HG03565 (cell line): ENCODE results near the gene NCR3LG1.
A peak's percentile ranks its signal among the peaks of the same experiment; 100 is the strongest.

ENCODE experiments used
- ATAC-seq: cut with Tn5 transposase; IDR thresholded peaks from one replicate; pipeline ENCODE4 v1.9.1; 2021; ENCODE audit warnings: mild to moderate bottlenecking, moderate library complexity; ENCODE audit not compliant: unreplicated experiment

The NCR3LG1 gene

DNA sequence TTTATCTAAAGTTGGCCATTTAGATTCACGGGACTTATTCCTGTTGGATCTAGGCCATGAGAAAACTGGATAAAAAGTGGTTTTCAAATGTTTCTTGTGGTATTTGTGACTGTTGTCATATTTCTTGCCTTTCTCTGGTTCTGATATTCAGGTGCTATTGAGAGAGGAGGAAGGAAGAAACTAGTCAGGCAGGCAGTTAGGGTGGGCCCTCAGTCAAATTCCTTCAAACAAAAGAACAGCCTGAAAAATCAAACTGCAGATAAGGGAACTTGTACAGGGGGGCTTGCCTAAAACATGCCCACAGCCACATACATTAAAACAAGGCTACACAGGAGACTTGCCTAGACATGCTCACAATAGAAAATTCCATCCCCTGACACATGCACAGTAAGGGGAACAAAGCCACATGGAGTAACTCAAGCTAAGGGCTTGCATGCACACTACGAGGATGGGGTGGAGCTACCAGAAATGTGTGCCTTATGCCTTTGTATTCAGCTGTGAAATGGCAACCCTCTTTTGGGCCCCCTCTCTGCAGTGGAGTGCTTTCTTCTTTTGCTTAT lies 18.2 kb downstream of the NCR3LG1 start:
- ATAC-seq = no peak

DNA sequence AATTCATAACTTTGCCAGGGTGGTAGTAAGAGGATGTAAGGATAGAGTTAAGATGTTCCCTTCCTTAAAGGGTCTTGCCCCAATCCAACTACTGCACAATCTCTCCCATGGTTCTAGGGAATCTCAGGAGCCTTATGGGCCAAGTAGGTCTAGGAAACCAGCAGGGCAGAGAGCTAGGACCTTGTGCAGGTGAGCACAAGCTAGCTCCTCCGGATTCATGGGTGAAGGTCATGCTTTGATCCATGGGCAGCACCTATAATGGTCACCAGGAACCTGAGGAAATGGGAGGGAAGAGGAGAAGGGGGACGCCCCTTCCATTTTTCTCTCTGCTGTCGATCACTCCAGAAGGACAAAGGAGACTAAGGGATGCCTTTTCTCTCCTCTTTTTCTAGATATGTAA lies 20.0 kb downstream of the NCR3LG1 start:
- no peak for ATAC-seq

DNA sequence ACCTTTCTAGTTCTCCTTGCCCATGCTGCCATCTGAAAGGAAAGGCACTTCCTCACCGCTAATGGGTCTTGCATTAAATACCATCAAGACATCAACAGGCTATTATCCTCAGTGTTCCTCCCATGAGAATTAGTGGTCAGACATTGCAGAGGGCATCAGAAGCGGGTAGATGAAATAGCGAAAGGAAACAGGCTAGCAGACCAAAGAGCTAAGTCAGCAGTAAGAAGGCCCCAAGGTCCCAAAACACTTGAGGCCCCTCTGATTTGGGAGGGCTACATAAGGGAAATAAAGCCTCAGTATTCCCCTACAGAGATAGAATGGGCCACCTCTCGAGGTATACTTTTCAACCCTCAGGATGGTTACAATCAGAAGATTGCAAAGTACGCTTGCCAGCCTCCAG lies 23.9 kb downstream of the NCR3LG1 start:
- no peak for ATAC-seq

DNA sequence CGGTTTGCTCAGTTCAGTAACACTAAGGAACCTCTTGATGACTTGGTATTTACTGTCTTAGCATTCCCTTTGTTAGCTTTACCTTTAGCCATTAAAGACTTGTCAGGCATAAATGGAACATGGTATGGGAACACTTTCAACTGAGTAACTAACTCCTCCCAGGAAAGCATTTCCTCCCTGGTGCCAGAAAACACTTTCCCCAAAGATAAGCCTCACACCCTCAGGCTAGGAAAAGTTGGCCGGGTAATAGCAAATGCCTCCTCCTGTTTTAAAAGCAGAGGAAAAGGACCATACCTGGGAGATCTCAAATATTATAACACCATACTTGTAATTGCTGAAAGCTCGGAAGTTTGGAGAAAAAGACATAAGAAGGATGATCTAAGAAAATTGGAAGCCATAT lies 24.9 kb downstream of the NCR3LG1 start:
- ATAC-seq = no peak

DNA sequence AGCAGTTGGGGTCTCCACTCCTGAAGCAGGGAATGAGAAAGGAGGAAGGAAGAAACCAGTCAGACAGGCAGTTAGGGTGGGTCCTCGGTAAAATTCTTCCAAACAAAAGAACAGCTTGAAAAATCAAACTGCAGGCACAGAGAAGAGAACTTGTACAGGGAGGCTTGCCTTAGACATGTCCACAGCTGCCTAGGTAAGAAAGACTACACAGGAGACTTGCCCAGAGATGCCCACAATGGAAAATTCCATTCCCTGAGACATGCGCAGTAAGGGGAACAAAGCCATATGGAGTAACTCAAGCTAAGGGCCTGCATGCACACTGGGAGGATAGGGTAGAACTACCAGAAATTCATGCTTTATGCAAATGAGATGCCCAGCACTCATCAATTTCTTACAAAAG lies 27.1 kb downstream of the NCR3LG1 start:
- no peak for ATAC-seq

DNA sequence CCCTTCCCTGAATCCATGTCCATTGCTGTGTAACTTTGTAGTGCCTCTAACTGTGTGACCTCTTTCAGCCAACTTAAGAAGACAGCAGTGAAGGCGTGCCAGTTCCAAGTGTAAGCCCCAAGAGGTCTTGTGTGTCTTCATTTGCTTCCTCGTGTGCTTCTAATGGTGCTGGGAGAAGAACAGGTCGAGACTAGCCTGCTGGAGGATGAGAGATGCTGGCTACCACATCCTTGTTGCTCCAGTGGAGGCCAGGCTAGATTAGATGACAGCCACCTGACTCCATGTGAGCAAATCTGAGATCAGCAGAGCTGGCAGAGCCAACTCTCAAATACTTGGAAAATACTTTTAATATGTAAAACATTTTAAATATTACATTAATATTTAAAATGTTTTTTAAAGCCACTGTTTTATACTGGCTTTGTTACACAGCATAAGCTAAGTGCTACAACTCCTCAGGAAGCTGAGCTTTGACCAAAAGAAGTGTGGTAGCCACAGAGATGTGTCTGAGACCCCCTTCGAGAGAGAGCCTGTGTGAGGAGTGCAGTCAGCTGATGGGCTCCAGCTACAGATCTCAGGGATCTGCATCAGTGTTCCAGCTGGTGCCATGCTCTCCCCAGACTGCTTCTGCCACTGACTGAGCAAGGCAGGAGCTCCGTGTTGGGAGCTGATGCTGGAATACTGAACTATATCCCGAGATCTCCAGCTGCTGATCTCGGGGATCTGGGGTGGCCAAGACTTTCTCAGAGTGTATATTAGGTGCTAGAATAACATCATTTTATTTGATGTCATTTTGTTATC lies 28.0 kb downstream of the NCR3LG1 start:
- no peak for ATAC-seq

DNA sequence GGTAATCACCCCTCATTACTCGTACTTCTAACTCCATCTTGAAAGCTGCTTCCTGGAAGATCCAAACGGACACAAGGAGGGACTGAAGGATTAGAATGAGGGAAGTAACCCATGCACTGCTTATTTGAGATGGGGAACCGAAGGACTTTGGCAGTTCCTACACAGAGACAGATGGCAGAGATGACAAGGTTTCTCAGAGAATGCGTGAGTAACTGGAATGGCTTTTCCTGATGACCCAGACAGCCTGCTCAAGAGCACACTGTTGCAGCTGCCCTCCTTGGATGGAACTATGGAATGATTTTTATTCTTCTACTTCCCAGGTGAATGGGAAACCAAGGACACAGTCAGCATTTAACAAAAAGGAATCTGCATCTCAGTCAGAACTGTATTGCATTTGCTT lies 29.6 kb downstream of the NCR3LG1 start:
- no peak for ATAC-seq

DNA sequence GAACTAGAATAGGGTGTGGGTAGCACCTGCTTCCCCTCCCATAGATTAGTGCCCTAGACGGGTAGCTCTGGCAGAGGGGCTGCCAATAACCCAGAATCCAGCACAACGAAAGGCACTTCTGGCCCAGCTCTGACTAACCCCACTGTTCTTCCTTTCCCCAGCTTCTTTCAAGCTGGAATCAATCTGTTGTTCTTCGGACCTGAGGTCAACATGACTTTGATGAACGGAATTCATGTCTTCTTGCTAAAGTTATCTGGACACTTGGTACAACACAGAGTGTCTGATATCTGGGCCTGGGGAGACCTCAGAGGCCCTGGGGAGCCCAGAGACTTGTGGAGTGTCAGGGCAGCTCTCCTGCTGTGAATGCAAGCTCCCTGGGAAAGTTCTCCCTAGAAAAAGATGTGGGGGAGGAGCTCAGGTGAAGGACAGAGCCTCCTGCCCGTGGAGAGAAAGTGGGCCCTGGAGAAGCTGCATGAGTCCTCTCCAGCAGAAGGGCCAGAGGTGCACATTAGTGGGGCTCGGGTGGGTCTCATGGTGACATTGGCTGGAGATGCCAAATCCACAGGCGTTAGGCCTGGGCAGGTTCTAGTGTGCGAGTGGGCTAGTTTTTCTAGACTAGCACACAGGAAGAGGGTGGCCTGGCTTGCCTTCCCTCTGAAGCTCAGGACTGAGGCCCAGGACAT lies 30.6 kb downstream of the NCR3LG1 start:
- no peak for ATAC-seq

DNA sequence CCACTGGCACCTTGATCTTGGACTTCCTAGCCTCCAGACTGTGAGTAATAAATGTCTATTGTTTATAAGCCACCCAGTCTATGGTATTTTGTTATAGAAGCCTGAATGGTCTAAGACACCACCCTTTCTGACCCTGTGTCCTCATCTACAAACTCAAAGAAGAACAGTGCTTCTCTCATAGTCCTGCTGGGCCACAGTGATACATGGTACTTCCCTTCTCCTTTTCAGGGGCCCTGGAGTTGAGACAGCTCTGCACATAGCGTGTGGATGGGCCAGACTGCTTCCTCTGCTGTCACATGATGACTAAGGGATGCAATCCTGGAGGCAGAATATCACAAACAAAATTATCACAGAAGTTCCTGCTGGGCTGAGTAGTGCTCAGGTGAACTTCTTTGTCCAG lies 31.9 kb downstream of the NCR3LG1 start:
- no peak for ATAC-seq

DNA sequence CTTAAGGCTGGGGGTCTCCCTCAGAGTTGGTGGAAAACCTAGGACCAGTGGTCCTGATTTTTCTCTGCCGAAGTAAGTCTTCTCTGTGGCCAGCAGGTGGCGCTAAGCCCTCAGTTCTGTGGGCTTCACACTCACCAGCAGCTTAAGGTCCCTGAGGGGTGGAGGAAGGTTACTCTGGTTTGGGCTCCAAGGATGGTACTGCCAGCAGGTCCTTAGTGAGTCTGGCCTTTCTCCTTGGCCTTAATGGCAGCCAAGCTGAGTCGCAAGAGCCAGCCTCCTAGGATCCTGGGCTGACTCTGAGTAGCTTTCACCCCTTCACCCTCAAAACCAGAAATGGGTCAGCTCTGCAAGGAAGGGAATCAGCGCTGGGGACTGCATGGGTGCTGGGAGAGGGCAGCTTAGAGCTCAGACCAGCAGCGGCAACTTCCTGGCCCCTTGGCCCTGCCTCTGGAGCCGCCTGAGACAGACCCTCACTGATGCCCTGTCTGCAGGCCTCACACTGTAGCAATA lies 32.5 kb downstream of the NCR3LG1 start:
- peak; percentile 51 for ATAC-seq

DNA sequence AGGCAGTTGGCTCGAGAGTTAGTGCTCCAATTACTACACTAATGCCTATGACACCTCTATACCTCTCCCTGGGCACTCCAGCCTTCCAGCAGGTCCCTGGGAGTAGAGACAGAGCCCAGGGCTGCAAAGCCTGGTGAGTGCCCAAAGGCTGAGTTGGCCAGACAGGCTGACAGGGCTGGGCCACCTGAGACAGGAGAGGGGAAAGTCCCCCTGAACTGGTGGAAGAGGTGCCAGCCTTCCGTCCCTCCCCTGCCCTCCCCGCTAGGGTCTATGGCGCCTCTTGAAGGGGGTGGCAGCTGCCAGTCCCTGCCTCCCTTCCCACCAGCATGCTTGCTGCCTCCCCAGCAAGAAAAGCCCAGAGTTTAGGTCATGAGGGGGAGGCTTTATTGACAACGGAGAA lies 33.9 kb downstream of the NCR3LG1 start:
- ATAC-seq = no peak

DNA sequence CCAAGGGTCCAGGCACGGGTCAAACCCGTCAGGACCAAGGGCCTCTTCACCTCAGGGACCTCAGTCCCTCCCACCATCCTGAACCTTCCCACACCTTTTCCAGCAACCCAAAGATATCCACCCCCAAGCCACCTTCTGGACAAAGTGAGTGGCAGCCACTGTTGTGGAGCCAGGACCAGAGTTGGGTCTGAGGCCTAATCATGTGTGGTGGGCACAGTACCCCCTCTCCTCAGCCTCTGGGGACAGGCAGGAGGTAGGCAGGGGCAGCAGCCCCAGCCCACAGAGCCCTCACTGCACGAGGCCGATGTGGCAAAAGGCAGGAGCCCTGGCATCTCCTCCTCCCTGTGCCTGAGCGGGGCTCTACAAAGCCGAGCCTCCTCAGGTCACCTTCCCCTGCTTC lies 34.3 kb downstream of the NCR3LG1 start:
- no peak for ATAC-seq

DNA sequence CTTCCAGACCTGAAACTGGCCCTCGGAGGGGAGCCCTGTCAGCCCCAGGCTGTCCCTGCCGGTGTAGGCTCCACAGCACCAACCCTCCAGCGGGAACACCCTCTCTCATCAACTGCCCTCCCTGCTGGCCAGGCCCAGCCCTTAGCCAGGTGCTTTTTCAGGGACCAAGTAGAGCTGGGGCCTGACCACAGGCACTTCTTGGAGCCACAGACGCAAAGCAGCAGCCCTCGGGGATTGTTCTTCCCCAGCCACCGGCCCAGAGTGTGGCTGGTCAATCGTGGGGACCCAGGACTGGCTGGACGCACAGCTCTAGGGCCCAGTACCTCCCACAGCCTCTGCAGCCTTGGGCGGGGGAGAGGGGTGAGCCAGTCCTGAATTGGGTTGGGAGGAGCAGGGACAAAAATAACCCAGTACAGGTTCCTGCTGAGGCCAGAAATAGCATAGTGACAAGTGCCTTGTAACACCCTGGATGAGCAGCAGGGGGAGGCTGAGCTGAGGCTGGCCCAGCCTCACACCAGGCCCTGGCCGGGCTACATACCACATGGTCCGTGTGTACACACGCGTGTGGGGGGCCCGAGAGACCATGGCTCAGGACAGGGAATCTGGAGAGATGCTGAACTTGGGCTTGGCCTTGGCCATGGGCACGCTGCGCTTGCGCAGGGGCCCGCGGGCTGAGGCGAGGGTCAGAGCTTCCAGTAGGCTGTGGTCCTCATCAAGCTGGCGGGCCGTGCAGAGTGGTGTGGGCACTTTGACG lies 34.9 kb downstream of the NCR3LG1 start:
- ATAC-seq = peak; percentile 57

DNA sequence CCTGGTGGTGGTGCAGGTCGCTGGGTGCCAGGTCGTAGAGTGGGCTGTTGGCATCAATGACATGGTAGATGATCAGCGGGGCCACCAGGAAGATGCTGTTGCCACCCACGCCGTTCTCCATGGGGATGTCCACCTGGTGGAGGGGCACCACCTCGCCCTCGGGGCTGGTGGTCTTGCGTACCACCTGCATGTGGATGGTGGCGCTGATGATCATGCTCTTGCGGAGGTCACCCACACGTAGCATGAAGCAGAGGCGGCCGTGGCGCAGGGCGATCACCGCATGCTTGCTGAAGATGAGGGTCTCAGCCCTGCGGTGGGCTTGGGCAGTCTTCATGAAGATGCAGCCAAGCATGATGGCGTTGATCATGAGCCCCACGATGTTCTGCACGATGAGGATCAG lies 35.7 kb downstream of the NCR3LG1 start:
- ATAC-seq = no peak

DNA sequence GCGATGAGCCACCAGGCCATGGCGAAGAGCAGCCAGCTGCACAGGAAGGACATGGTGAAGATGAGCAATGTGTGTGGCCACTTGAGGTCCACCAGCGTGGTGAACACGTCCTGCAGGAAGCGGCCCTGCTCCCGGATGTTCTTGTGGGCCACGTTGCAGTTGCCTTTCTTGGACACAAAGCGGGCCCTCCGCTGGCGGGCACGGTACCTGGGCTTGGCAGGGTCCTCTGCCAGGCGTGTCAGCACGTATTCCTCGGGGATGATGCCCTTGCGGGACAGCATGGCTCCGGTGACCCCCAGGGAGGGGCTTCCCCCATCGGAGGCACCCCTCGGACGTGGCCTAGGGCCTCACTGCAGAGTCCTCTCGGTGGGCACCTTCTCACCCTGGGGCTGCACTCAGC lies 36.2 kb downstream of the NCR3LG1 start:
- ATAC-seq = no peak

DNA sequence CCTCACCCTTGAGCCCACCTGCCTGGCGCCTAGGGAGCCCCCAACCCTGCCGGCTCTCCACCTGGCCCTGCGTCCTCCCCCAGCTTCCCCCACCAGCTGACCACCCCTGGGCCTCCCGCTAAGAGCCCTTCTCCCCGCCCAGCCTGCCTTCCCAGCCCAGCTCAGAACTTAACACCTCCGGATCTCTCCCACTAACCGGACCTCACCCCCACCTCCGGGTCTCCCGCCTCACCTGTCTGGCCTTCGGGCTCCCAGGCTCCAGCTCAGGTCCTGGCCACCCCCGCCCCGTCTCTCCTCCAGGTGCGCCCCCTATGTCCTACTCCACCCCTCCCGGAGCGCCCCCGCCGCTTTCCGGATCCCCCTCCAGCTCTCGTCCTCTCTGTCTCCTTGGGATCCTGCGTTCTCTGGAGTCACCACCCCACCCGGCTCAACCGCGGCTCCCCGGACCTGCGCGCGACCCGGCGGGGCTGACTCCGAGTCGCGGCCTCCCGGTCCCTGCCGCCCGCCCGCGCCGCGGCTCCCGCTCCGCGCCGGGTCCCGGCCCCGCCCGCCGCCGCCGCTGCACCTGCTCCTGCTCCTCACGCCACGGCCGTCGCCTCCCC lies 37.1 kb downstream of the NCR3LG1 start, which contains the start of gene KCNJ11:
KCNJ11 (minus strand) TSS at position 51 of the 602 bp plus-strand sequence. CDS start 568 bp downstream, outside the sequence.
- no peak for ATAC-seq

DNA sequence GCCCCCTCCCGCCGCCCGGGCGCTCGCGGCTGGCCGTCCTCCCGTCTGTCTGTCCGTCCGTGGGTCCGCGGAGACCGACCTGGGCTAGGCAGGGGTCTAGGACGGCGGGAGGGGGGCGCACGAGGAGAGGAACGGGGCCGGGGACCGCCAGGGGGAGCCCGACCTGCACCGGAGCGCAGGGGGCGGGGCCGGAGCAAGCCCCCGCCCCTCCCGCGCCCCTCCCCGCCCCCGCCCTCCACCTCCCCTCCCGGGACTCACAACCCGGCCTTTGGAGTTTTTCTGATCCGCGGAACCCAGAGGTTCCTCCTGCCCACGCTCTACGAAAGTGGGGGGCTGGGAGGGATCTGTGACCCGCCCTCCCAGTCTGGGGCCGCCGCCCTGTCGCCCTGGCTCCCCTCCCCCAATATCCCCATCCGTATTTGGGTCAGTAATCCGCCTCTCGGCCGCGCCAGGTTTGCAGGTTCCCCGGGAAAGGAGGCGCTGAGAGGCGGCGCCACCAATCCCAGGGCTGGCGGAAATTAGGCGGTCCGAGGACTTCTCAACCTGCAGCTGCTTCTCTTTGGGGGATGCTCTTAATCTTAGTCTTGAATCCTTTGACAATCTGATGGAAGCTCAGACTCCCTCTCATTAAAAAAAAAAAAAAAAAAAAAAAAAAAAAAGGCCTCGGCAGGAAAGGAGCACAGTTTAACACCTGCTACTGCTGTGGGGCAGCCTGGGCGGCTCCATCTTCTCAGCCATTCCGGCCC lies 37.8 kb downstream of the NCR3LG1 start:
- no peak for ATAC-seq

DNA sequence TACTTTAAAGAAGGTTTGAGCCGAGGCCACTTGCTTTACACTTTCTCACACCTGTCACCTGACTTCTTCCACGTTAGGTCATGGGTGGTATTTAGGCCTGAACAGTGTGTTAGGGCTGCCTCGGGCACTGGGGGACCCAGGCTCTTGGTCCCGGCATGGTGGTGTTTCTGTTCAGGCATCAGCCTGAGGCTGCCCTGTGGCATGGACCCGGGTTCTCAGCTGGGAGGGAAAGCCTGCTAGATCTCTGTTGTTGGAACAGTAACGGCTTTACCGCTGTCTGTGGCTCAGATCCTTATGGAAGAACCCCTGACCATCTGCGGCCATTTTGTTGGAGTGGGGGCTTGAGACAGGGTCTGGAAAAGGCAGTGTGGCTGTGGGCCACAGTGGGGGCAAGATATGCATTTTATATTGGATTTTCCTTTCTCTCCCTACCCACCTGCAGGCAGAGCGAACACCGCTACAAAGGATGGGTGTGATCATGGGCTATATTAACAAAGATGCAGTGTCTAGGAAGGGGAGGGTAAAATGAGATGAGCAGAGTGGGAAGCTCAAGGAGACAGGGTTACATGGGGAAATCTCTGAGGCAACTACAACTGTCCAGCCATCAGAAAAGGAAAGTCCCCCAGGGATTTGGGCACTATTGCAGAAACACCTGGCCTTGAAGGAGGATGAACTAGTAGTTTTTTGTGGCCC lies 38.5 kb downstream of the NCR3LG1 start:
- no peak for ATAC-seq
